Sigmoid colon (tissue), 4 donors: Measurements from ENCODE around the gene SPRR2D.
"Not testable (repeated sequence)": the region's sequence is repeated elsewhere in the genome, so short reads cannot be mapped to it uniquely, and the experiment has no call there.

Experiments used
- EP300 ChIP-seq, 4 donors: sonication (generic); formaldehyde crosslinking; IDR thresholded peaks; one replicate each; pipeline ENCODE4 v1.6.1; 2017; ENCODE audit warnings: antibody characterized with exemption in 4 of 4
- POLR2A ChIP-seq, 2 donors: fragments of 450-650 bp; IDR thresholded peaks; one replicate each; pipeline ENCODE4 v1.6.1; 2016; ENCODE audit warnings: antibody characterized with exemption in 2 of 2, mild to moderate bottlenecking in 2 of 2, moderate library complexity in 2 of 2
- TF ChIP-seq, protein P1 (sequence below), 4 experiments: fragments of 450-650 bp in 3 of 4; fragments of 200-600 bp in 1 of 4; IDR thresholded peaks; one replicate each; pipeline ENCODE4 v1.5.1; 2016 to 2019; ENCODE audit warnings: antibody characterized with exemption in 4 of 4, mild to moderate bottlenecking in 3 of 4, moderate library complexity in 2 of 4

DNA sequence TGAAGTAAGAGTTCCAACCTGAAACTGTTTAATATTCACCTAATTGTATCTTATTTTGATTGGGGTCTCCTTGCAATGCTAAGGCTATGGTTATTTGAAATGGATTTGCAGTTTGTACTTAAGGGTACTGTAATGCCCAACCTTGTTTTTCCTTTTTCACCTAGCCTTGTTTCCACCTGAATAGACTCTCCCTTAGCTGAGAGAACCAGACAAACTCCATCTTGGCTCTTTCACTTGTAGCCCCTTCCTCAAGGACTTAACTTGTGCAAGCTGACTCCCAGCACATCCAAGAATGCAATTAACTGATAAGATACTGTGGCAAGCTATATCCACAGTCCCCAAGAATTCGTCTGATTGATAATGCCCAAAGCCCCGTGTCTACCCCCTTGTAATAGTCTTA, 19.1 kb downstream of the SPRR2D start:
- TF ChIP-seq, protein P1, sequence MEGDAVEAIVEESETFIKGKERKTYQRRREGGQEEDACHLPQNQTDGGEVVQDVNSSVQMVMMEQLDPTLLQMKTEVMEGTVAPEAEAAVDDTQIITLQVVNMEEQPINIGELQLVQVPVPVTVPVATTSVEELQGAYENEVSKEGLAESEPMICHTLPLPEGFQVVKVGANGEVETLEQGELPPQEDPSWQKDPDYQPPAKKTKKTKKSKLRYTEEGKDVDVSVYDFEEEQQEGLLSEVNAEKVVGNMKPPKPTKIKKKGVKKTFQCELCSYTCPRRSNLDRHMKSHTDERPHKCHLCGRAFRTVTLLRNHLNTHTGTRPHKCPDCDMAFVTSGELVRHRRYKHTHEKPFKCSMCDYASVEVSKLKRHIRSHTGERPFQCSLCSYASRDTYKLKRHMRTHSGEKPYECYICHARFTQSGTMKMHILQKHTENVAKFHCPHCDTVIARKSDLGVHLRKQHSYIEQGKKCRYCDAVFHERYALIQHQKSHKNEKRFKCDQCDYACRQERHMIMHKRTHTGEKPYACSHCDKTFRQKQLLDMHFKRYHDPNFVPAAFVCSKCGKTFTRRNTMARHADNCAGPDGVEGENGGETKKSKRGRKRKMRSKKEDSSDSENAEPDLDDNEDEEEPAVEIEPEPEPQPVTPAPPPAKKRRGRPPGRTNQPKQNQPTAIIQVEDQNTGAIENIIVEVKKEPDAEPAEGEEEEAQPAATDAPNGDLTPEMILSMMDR (IDR thresholded peaks at IDR 0.05): not testable (repeated sequence)
- not testable (repeated sequence) for TF ChIP-seq EP300, POLR2A (IDR thresholded peaks at IDR 0.05)
